NCI-H1105 treated with DMSO at 0.1 percent for 48 hours (cell line): ENCODE measurements around the gene HLA-DQA1.
"Not testable (repeated sequence)": the region's sequence is repeated elsewhere in the genome, so short reads cannot be mapped to it uniquely, and the experiment has no call there.

Source experiments
- DNase-seq: peaks from one replicate; lab custom pipeline; 2025; lab: John Stamatoyannopoulos, UW

The HLA-DQA1 gene

GRCh38 chr6:32658268-32658897 is 21.2 kb downstream of the HLA-DQA1 start:
- DNase-seq = no peak

- no peak for DNase-seq
Measured at GRCh38 chr6:32659856-32660595, 22.8 kb downstream of the HLA-DQA1 start.

GRCh38 chr6:32662099-32662498 is 24.9 kb downstream of the HLA-DQA1 start:
- no peak for DNase-seq

GRCh38 chr6:32662836-32663235 is 25.6 kb downstream of the HLA-DQA1 start:
- DNase-seq = no peak

- no peak for DNase-seq
Measured at GRCh38 chr6:32664354-32664753, 27.1 kb downstream of the HLA-DQA1 start.

GRCh38 chr6:32664827-32665362 is 27.7 kb downstream of the HLA-DQA1 start:
- no peak for DNase-seq

GRCh38 chr6:32665661-32666060 is 28.5 kb downstream of the HLA-DQA1 start:
- DNase-seq = no peak

GRCh38 chr6:32666420-32667300 is 29.5 kb downstream of the HLA-DQA1 start, which contains the start of gene HLA-DQB1:
TSS of gene HLA-DQB1 (minus strand) at chr6:32666657. CDS start at chr6:32666607, 50 bp downstream.
- DNase-seq = no peak

- no peak for DNase-seq
Measured at GRCh38 chr6:32668226-32668747, 31.1 kb downstream of the HLA-DQA1 start.

GRCh38 chr6:32669240-32669639 is 32.0 kb downstream of the HLA-DQA1 start:
- no peak for DNase-seq

GRCh38 chr6:32669893-32670292 is 32.7 kb downstream of the HLA-DQA1 start:
- DNase-seq = no peak

GRCh38 chr6:32671908-32672307 is 34.7 kb downstream of the HLA-DQA1 start:
- not testable (repeated sequence) for DNase-seq

- not testable (repeated sequence) for DNase-seq
Measured at GRCh38 chr6:32674123-32674522, 36.9 kb downstream of the HLA-DQA1 start.

- DNase-seq = no peak
Measured at GRCh38 chr6:32679492-32679891, 42.3 kb downstream of the HLA-DQA1 start.

- no peak for DNase-seq
Measured at GRCh38 chr6:32680055-32680454, 42.8 kb downstream of the HLA-DQA1 start.

- no peak for DNase-seq
Measured at GRCh38 chr6:32684246-32684645, 47.0 kb downstream of the HLA-DQA1 start.

GRCh38 chr6:32685603-32686002 is 48.4 kb downstream of the HLA-DQA1 start:
- no peak for DNase-seq

- DNase-seq = no peak
Measured at GRCh38 chr6:32689531-32690501, 52.6 kb downstream of the HLA-DQA1 start.

GRCh38 chr6:32692019-32692418 is 54.8 kb downstream of the HLA-DQA1 start:
- no peak for DNase-seq
